ENCODE data around the gene ARSI.

ARSI gene

GRCh38 chr5:150307617-150308426 is 5.1 kb upstream of the ARSI start:
- no peak for DNase-seq (ENCODE audit: low read depth in 2 of 2)

- DNase-seq (ENCODE audit: low read depth in 2 of 2), result no peak
These were observed 4.1 kb upstream of the ARSI start for GRCh38 chr5:150306775-150307174.

- DNase-seq (ENCODE audit: low read depth in 2 of 2), result no peak
These were observed 2.9 kb upstream of the ARSI start for GRCh38 chr5:150305557-150305956.

GRCh38 chr5:150305095-150305494 is 2.4 kb upstream of the ARSI start:
- no peak for DNase-seq (ENCODE audit: low read depth in 2 of 2)

- DNase-seq (ENCODE audit: low read depth in 2 of 2), result no peak
These were observed 1.9 kb upstream of the ARSI start for GRCh38 chr5:150304481-150305081.

- no peak for DNase-seq (ENCODE audit: low read depth in 2 of 2)
These were observed 1.1 kb upstream of the ARSI start for GRCh38 chr5:150303660-150304386.

- DNase-seq (ENCODE audit: low read depth in 2 of 2), result no peak
These were observed 438 bp upstream of the ARSI start for GRCh38 chr5:150303070-150303615.

- no peak for DNase-seq (ENCODE audit: low read depth in 2 of 2)
These were observed 804 bp downstream of the ARSI start for GRCh38 chr5:150301901-150302300.

GRCh38 chr5:150301170-150301505 is 1.6 kb downstream of the ARSI start:
- DNase-seq (ENCODE audit: low read depth in 2 of 2), result no peak

GRCh38 chr5:150300496-150301169 is 2.1 kb downstream of the ARSI start:
- no peak for DNase-seq (ENCODE audit: low read depth in 2 of 2)

- DNase-seq (ENCODE audit: low read depth in 2 of 2), result no peak
These were observed 3.0 kb downstream of the ARSI start for GRCh38 chr5:150299571-150300327.

- no peak for DNase-seq (ENCODE audit: low read depth in 2 of 2)
These were observed 3.8 kb downstream of the ARSI start for GRCh38 chr5:150298701-150299451.

- no peak for DNase-seq (ENCODE audit: low read depth in 2 of 2)
These were observed 4.6 kb downstream of the ARSI start for GRCh38 chr5:150297934-150298595.

- no peak for DNase-seq (ENCODE audit: low read depth in 2 of 2)
These were observed 5.3 kb downstream of the ARSI start for GRCh38 chr5:150297236-150297890.

- DNase-seq (ENCODE audit: low read depth in 2 of 2), result no peak
These were observed 6.2 kb downstream of the ARSI start for GRCh38 chr5:150296496-150296895.

GRCh38 chr5:150295741-150296486 is 6.8 kb downstream of the ARSI start:
- no peak for DNase-seq (ENCODE audit: low read depth in 2 of 2)

GRCh38 chr5:150295172-150295634 is 7.5 kb downstream of the ARSI start:
- DNase-seq (ENCODE audit: low read depth in 2 of 2), result no peak

GRCh38 chr5:150294551-150295071 is 8.1 kb downstream of the ARSI start:
- no peak for DNase-seq (ENCODE audit: low read depth in 2 of 2)

All from stimulated activated CD4-positive, alpha-beta T cell treated with anti-CD3 and anti-CD28 coated beads, Interleukin-12 subunit alpha, Interleukin-12 subunit beta, amount 100 ng/mL, for 24 hours (primary cell).